ENCODE data around the gene HTT. TPM values are rescaled to one million over a fixed set of nuclear protein-coding genes. Genes with fewer than 3 reads are reported as not detected.

Gene HTT
- total and polyA plus RNA-seq, 2 of the 13 experiments (the other 11 are each of a cell fraction or from before 2014, with no cell fraction given): 17.5 to 19.5 TPM

- no peak for TF ChIP-seq MTERF4 (CRISPR knock-in tag; IDR thresholded peaks at IDR 0.05)
- TF ChIP-seq KLF16 (CRISPR knock-in tag; IDR thresholded peaks at IDR 0.05): no peak
- TF ChIP-seq, protein P1, sequence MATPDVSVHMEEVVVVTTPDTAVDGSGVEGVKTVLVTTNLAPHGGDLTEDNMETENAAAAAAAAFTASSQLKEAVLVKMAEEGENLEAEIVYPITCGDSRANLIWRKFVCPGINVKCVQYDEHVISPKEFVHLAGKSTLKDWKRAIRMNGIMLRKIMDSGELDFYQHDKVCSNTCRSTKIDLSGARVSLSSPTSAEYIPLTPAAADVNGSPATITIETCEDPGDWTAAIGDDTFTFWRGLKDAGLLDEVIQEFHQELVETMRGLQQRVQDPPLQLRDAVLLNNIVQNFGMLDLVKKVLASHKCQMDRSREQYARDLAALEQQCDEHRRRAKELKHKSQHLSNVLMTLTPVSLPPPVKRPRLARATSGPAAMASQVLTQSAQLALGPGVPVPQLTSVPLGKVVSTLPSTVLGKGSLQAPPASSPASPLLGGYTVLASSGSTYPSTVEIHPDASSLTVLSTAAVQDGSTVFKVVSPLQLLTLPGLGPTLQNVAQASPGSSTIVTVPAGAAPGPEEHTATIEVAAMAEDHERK (CRISPR knock-in tag; IDR thresholded peaks at IDR 0.05; ENCODE audit: low read depth): no peak
- TF ChIP-seq, protein P2, sequence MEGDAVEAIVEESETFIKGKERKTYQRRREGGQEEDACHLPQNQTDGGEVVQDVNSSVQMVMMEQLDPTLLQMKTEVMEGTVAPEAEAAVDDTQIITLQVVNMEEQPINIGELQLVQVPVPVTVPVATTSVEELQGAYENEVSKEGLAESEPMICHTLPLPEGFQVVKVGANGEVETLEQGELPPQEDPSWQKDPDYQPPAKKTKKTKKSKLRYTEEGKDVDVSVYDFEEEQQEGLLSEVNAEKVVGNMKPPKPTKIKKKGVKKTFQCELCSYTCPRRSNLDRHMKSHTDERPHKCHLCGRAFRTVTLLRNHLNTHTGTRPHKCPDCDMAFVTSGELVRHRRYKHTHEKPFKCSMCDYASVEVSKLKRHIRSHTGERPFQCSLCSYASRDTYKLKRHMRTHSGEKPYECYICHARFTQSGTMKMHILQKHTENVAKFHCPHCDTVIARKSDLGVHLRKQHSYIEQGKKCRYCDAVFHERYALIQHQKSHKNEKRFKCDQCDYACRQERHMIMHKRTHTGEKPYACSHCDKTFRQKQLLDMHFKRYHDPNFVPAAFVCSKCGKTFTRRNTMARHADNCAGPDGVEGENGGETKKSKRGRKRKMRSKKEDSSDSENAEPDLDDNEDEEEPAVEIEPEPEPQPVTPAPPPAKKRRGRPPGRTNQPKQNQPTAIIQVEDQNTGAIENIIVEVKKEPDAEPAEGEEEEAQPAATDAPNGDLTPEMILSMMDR (CRISPR knock-in tag; IDR thresholded peaks at IDR 0.05): no peak
- no peak for TF ChIP-seq SNRNP70 (IDR thresholded peaks at IDR 0.05; ENCODE audit: low read depth, low read length)
- TF ChIP-seq RBAK (CRISPR knock-in tag; IDR thresholded peaks at IDR 0.05): no peak
- TF ChIP-seq ZFP1 (CRISPR knock-in tag; IDR thresholded peaks at IDR 0.05): no peak
- no peak for TF ChIP-seq ZNF337 (CRISPR knock-in tag; IDR thresholded peaks at IDR 0.05; ENCODE audit: borderline replicate concordance, low read depth)
- TF ChIP-seq ZFP82 (CRISPR knock-in tag; IDR thresholded peaks at IDR 0.05; ENCODE audit: borderline replicate concordance): no peak
- no peak for TF ChIP-seq SOX13 (IDR thresholded peaks at IDR 0.05)
- no peak for TF ChIP-seq SOX13 (CRISPR knock-in tag; conservative IDR thresholded peaks at IDR 0.05 in 1 of 2, IDR thresholded peaks at IDR 0.05 in 1 of 2)
- peak; percentile 33; the same call in 1 of the 2 replicates for TF ChIP-seq SAP130 (CRISPR knock-in tag; IDR thresholded peaks at IDR 0.05; ENCODE audit: low read depth)
- TF ChIP-seq STAT6 (CRISPR knock-in tag; IDR thresholded peaks at IDR 0.05; ENCODE audit: borderline replicate concordance): no peak
- no peak for TF ChIP-seq JUNB (CRISPR knock-in tag; IDR thresholded peaks at IDR 0.05; ENCODE audit: borderline replicate concordance)
- TF ChIP-seq ZKSCAN8 (CRISPR knock-in tag; IDR thresholded peaks at IDR 0.05; ENCODE audit: borderline replicate concordance): peak; percentile 70; the same call in 1 of the 2 replicates
- no peak for TF ChIP-seq POLR2AphosphoS5 (IDR thresholded peaks at IDR 0.05; ENCODE audit: low read depth, low read length)
- TF ChIP-seq, protein P3, sequence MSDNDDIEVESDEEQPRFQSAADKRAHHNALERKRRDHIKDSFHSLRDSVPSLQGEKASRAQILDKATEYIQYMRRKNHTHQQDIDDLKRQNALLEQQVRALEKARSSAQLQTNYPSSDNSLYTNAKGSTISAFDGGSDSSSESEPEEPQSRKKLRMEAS (IDR thresholded peaks at IDR 0.05): 0 out of 2 replicates have a peak, but pooled peaks have one; percentile 19
- TF ChIP-seq, protein P4, sequence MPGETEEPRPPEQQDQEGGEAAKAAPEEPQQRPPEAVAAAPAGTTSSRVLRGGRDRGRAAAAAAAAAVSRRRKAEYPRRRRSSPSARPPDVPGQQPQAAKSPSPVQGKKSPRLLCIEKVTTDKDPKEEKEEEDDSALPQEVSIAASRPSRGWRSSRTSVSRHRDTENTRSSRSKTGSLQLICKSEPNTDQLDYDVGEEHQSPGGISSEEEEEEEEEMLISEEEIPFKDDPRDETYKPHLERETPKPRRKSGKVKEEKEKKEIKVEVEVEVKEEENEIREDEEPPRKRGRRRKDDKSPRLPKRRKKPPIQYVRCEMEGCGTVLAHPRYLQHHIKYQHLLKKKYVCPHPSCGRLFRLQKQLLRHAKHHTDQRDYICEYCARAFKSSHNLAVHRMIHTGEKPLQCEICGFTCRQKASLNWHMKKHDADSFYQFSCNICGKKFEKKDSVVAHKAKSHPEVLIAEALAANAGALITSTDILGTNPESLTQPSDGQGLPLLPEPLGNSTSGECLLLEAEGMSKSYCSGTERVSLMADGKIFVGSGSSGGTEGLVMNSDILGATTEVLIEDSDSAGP (CRISPR knock-in tag; IDR thresholded peaks at IDR 0.05; ENCODE audit: borderline replicate concordance): 0 out of 2 replicates have a peak, but pooled peaks have one; percentile 26
These were observed 138.6 kb downstream of the HTT start (continued) for GRCh38 chr4:3213106-3213425.

All from HepG2 (cell line).